Measurements from ENCODE around the gene OS9. TPM values are rescaled to one million over a fixed set of nuclear protein-coding genes. Genes with fewer than 3 reads are reported as not detected.

The OS9 gene
- total and polyA plus RNA-seq, 2 donors (not counting 3 experiments of a cell fraction or from before 2014, with no cell fraction given) = 212 to 561 TPM

DNA sequence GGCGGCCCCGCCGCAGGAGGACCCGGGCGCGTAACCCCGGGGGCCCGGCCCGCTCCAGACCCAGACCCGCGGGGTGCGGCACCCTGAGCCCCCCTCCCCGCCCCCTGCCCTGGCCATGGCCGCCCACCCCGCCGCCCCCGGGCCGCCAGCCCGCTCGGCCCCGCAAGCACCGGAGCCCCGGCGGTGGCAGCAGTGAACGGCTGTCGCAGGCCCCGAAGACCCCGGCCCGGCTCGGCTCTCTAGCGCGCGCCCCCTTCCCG, 61.2 kb downstream of the OS9 start:
- Histone ChIP-seq H3K9me1 (replicated peaks; ENCODE audit: control insufficient read depth, extremely low read depth, insufficient read depth, low read length) (no peaks in the 10 kb centered on the region), H3K4me1 (ENCODE audit: control insufficient read depth, extremely low read depth, insufficient read depth, low read length) (peaks cover 17% of the 10 kb centered on the region), H3K79me2 (ENCODE audit: control insufficient read depth, insufficient read depth, low read length) (peaks cover 18% of the 10 kb centered on the region), H4K20me1 (replicated peaks; ENCODE audit: control insufficient read depth, extremely low read depth, insufficient read depth, low read length) (no peaks in the 10 kb centered on the region), H3K4me3 (replicated peaks in 1 of 3; ENCODE audit: insufficient read depth in 1 of 3, low read depth in 1 of 3, low read length in 3 of 3) (peak overlapping the region in 1 of 3 experiments; percentile 57), H3K27me3 (ENCODE audit: control insufficient read depth in 2 of 2, insufficient read depth in 2 of 2, low read length in 2 of 2) (peaks cover 25 to 33% of the 10 kb centered on the region in 2 experiments), H2AFZ (ENCODE audit: low read depth, low read length) (no peak overlapping the region), H3K27ac (ENCODE audit: insufficient read depth, low read depth, low read length) (no peak overlapping the region), H3K9me3 (replicated peaks; ENCODE audit: control insufficient read depth, insufficient read depth, low read length) (no peaks in the 10 kb centered on the region), H3K36me3 (ENCODE audit: control insufficient read depth in 2 of 2, extremely low read depth in 1 of 2, insufficient read depth in 2 of 2, low read length in 2 of 2) (peaks cover 0 to 8% of the 10 kb centered on the region in 2 experiments), H3K4me2 (ENCODE audit: insufficient read depth, low read length) (no peak overlapping the region), H3K9ac (replicated peaks; ENCODE audit: extremely low read depth, insufficient read depth, low read length) (no peak overlapping the region)
- BruUV-seq (replicated peaks) = no TSS peak
- CTCF ChIA-PET = interaction anchor here (2.5 to 2.6 kb wide), 2 partner anchors 11 to 17 kb away, joined by 17 to 48 read pairs; partner anchors contain the start of genes CYP27B1, EEF1AKMT3 and METTL1
- TF ChIP-seq JUN (IDR thresholded peaks at IDR 0.05; ENCODE audit: borderline replicate concordance, insufficient read depth, insufficient read length, low read depth) (no peak), FOS (IDR thresholded peaks at IDR 0.05; ENCODE audit: borderline replicate concordance, insufficient read depth, low read length) (no peak), EZH2 (IDR thresholded peaks at IDR 0.05; ENCODE audit: borderline replicate concordance, low read depth, low read length, severe bottlenecking) (no peak), POLR2A (IDR thresholded peaks at IDR 0.05; ENCODE audit: low read depth, low read length) (no peak), GATA2 (IDR thresholded peaks at IDR 0.05; ENCODE audit: insufficient read depth, insufficient read length, low read depth, low read length) (no peak), POLR2AphosphoS5 (IDR thresholded peaks at IDR 0.05; ENCODE audit: insufficient read depth, low read depth, low read length) (no peak), MYC (IDR thresholded peaks at IDR 0.05; ENCODE audit: low read depth, low read length) (no peak)
- TF ChIP-seq, protein P1, sequence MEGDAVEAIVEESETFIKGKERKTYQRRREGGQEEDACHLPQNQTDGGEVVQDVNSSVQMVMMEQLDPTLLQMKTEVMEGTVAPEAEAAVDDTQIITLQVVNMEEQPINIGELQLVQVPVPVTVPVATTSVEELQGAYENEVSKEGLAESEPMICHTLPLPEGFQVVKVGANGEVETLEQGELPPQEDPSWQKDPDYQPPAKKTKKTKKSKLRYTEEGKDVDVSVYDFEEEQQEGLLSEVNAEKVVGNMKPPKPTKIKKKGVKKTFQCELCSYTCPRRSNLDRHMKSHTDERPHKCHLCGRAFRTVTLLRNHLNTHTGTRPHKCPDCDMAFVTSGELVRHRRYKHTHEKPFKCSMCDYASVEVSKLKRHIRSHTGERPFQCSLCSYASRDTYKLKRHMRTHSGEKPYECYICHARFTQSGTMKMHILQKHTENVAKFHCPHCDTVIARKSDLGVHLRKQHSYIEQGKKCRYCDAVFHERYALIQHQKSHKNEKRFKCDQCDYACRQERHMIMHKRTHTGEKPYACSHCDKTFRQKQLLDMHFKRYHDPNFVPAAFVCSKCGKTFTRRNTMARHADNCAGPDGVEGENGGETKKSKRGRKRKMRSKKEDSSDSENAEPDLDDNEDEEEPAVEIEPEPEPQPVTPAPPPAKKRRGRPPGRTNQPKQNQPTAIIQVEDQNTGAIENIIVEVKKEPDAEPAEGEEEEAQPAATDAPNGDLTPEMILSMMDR (IDR thresholded peaks at IDR 0.05; ENCODE audit: extremely low read depth in 1 of 2, insufficient read depth in 1 of 2, low read depth in 1 of 2, low read length in 2 of 2) = no peak
- TF ChIP-seq, protein P2, sequence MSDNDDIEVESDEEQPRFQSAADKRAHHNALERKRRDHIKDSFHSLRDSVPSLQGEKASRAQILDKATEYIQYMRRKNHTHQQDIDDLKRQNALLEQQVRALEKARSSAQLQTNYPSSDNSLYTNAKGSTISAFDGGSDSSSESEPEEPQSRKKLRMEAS (IDR thresholded peaks at IDR 0.05; ENCODE audit: insufficient read depth, insufficient read length) = no peak
- no peak for FAIRE-seq
- POLR2A ChIA-PET = interaction anchor here (0.6 kb wide), 1 partner anchor 29 kb away, joined by 3 read pairs; no protein-coding TSS in a partner anchor
- dilution Hi-C loops (cut with MboI; ENCODE audit: extremely low pct_ligation_motif_present, low sequenced_read_pairs) (no loop called here), intact Hi-C loops (cut with micrococcal nuclease) (no loop called here)
- no peak for DNase-seq (ENCODE audit: low read depth, low spot score)
